RPMI7951 (cell line): ENCODE data around the gene ARHGAP44. TPM values are rescaled to one million over a fixed set of nuclear protein-coding genes. Genes with fewer than 3 reads are reported as not detected.

Experiments
- DNase-seq: peaks from one replicate; pipeline ENCODE4 v3.0.0-alpha.2; 2012; ENCODE audit warnings: low read depth
- total RNA-seq: library from RNA; depleted of rRNA; stranded (reverse); fragments of >200 nt; shearing (Covaris generic); gene quantifications from 2 replicates; pipeline ENCODE4 v1.2.3, GENCODE V29; 2014

The ARHGAP44 gene
- total RNA-seq, 1 experiment from 2014 or later = 0.12 TPM

DNA sequence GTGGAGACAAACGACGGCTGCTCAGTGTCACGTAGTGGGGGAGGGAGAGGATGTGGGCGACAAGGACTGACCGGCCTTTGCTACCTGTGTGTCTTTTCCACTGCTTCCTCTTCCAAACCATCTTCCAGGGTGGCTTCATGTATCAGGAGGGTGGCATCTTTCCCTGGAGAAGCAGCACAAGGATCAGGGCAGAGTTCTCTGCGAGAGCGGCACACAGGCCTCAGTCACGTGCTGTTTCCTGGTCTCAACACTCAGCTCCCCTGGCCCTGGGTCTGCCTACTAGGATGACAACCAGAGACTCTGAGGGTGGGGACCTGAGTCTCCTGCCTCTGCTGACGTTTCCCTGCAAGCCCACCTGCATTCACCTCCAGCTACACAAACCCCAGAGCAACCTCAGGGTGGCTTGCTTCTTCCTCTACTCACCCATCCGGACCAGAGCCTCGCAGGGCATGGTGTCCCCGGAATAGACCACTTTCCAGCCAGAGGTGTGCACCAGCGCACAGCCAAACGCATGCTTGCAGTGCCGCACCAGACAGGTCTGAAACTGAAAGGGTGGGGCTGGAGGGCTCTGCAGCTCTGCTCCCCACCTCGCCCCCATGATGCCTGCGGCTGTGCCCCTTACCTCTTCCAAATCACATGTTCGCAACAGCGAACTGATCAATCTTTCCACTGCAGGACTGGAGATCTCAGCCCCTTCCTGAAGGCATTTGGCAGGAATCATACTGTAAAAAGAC, 205.2 kb downstream of the ARHGAP44 start:
- no peak for DNase-seq

DNA sequence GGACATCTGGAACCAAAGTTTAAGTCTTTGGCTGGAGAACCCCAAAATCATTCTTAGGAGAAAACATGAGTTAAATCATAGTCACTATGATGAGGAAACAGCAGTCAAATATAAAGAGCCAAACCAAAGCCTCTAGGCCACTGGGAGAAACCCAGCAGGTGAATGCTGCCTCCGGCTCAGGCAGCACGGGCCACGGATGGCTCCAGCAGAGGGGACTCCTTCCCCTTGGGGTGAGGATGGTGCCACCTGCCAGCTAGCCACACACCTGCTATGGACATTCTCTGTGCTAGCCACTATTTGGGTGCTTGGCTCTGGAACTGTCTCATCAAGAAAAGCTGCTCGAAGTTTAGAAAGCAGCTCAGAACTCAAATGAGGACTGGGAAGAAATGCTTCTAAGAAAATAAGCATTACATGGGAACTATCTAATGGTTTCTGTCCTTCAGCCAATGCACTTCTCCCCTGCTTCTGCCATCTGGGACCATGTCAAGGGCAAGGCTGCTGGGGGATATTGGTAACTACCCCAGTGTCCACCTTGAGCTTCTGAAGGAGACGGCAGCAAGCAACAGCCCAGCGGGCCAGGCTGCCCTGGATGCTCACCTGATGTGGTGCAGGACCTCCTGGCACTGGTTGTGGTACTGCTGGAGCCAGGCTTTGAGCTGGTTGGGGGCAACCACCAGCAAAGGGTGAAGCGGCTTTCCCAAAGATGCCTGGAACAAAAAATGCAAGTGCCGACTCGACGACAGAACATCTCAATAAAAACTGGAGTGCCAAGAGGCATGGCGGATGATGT, 206.0 kb downstream of the ARHGAP44 start:
- DNase-seq = no peak

DNA sequence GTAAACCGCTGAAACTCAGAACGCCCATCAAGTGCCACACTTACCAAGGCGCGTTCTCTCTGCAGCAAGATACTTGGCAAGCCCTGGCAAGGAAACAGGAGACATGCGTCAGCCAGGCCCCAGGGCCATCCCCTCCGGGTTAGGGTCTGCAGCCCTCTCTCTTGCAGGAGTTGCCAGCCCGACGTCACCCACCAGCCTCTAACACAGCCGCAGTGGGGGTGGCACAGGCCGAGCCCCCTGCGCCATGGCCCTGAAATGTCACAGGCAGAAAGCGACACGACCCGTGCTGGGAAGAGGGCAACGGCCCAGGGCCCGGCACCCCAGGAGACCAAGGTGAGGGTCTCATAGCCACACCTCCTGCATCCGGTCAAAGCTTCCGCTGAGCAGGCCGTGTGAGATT, 206.6 kb downstream of the ARHGAP44 start:
- no peak for DNase-seq

DNA sequence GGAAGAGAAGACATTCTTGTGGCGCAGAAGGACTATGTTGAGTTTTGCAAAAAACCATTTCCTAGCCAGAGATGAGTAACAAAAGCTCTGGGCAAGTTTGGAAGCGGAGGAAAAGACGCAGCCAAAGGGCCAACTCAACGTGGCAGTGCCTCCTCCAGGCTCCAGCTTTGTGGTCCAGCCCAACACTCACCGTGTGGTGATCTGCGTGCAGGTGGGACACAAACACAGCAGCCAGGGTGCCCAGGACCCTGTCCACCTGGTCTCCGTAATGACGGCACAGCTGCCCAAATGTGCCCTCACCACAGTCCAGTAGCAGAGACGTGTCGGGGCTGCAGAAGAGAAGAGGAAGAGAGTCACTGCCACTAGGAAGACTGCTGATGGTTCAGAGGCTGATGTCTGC, 207.1 kb downstream of the ARHGAP44 start:
- no peak for DNase-seq

DNA sequence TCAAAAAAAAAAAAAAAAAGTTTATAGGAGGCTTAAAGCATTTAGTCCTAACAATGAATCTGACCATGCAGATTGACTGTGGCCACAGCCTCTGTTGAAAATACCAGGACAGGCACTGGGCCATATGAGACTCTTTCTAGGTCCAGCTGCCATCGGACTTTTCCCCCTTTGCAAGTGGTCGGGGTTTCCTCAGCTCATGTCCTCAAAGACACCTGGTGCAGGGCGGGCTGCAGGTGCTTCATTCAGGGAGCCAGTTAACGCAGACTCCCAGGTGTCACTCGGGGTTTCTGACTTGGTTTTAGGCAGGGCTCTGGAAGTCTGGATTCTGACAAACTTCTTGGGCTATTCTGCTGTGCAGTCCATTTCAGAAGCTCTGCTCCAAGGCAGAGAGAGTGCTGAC, 207.6 kb downstream of the ARHGAP44 start:
- no peak for DNase-seq

DNA sequence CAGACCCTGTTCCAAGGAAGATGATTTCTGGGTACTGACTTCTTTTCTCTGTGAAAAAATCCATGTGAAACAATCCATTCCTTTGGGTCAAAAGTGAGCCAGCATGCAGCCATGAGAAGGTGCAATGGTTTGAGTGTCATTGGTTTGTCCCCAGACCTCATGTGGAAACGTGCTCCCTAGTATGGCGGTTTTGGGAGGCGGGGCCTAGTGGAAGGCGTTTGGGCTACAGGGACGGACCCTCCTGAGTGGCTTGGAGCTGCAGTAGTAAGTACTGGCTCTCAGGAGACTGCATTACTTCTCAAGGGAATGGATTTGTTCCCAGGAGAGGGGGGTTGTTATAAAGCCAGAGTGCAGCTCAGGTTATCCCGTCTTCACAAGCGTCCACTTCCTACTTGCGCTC, 209.2 kb downstream of the ARHGAP44 start:
- DNase-seq = no peak

DNA sequence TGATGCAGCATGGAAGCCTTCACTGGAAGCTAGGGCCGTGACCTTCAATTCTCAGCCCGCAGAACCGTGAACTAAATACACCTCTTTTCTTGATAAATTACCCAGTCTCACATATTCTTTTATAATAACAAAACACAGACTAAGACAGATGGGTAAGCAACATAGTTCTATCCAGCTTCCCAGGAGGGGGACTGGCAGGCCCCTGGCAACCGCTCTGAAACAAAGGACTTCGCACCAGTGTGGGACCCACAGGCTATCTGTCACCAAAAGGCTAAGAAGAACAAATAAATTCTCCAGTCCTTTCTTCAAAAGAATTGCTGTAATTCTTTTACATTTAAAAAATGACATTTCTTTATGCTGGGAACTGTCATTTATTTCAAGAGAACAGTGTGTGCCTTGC, 209.6 kb downstream of the ARHGAP44 start:
- no peak for DNase-seq

DNA sequence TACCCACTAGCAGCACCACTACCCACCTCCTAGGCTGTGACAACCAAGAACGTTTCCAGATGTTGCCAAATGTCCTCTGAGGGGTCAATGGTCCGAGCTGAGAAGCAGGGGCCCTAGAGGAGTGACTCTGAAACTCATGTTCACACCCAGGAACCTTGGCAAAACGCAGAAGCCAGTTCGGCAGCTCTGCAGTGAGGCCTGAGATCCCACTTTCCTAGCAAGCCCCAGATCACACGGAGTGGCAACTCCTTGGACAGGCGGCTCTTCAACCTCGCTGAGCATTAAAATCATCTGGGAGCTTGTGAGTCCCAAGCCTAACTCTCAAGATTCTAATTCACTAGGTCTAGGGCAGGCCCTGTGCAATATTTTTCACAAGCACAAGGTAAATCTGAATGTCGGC, 211.3 kb downstream of the ARHGAP44 start:
- DNase-seq = no peak

DNA sequence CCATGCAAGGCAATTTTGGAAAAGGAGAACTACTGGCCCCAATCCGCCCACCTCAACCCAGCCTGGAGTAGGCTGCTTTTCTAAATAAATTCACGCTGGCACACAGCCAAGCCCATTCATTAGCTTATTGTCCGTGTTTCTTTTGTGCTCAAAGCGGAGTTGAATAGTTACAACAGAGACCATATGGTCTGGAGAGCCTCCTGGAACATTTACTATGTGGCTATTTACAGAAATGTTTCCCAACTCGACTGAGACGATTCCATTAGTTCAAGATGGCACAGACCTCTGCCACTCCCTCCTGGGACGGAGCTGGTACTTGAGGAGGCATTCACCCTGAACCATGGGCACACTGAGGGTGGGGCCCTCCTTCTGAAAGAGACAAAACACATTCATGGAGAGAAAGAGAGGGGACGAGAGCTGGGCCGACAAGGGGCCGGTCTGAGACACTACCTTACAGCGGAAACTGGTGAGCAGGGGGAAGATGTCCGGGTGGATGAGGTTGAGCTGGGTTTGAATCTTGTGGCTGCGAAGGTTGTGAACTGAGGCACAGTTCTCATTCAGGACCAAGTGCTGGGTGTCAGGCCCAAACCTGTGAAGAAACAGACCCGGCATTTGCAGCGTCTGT, 212.8 kb downstream of the ARHGAP44 start:
- no peak for DNase-seq

DNA sequence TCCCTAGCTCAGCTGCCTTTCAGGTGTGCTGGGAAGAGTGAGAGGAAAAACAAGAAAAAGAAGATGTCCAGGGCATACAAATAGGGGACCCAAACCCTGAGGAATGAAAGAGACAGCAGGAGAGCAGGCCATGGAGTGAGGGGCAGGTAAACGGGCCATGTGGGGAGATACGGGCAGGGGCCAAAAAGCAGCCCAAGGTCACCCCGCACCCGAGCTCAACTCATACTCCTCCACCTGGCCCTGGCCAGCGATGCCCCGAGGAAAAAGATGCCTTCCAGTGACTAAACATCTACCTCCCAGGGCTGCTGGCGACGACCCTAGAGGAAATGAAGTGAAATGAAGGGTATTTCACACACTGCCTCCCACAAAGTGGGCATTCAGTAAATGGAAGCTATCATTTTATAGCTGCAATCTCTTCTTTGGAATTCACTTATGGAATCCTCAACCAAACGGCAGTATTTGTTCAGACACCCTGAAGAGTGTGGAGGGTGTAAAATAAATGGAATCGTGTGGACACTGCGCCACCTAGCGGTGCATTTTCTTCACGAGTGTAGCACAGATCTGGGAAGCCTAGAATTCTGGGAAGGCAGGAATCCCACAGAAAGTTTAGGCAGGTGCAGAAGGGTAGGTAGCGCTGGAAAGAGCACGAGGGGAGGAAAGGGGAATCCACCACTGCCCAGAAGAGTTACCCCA, 213.6 kb downstream of the ARHGAP44 start:
- DNase-seq = peak; percentile 57

DNA sequence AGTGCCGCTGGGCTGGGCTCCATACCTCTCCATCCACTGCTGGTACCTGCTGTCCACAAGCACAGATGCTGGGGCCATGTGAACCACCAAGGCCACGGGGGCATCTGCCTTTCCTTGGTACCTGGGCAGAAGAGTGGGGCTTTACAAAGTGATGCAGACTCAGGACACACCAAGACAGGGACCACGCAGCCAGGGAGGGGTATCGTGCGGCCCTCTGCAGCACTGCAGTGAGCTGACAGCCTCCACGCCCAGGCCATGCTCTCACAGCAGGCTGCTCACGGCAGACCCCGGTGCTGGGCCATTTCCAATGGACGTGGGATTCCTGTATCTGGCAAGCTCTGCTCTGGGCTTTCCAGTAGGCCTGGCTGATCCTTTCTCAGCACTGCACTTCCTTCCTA, 214.2 kb downstream of the ARHGAP44 start:
- no peak for DNase-seq

DNA sequence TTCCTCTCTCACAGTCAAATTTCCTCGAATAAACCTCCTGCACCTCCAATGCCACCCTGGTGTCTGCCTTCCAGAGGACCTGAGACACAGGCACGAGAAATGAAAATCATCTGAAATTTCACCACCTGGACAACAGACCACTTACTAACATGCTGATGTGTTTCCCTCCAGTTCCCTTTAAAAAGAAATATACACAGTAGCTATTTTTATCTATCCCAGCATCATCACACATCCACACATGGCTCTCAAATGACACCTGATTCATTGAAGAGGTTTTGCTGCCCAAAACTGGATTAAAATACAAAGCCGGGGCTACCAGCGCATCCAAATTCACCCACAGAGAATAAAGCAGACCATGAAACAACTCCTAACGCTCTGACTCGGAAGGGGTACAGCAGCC, 214.6 kb downstream of the ARHGAP44 start:
- no peak for DNase-seq

DNA sequence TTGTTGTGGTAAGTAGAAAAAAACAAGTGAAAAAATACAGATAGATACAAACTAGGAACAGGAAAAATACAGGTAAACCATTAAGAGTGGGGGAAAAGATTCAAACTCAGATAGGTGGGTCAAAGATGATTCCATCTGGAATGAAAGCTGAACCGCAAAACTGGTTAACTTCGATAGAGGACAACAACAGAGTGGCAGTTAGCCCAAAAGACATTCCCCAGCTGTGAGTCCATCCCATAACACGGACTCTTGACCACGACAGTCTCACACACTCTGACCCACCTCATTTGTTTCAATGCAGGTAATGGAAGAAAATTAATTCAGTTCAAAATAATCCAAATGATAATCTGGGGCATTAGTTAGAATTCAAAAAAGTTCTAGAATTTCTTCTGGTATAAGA, 215.0 kb downstream of the ARHGAP44 start:
- DNase-seq = no peak

DNA sequence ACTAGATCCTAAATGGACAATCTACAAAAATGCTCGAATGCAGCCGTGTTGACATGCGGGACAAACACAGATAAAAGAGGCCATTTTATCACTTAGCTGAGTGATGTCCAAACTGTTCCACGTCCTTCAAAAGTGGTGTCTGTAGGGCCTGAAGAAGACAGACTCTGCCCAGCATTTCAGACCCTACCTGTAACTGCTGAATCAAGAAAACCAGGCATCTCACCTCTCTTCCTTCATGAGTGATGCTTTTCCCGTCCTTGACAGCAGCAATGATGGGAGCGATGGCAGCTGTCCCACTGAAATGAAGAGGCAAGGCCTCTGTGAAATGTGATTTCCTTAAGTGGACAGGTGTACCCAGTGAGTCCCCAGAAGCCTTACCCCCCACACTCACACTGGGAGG, 216.2 kb downstream of the ARHGAP44 start:
- DNase-seq = no peak

DNA sequence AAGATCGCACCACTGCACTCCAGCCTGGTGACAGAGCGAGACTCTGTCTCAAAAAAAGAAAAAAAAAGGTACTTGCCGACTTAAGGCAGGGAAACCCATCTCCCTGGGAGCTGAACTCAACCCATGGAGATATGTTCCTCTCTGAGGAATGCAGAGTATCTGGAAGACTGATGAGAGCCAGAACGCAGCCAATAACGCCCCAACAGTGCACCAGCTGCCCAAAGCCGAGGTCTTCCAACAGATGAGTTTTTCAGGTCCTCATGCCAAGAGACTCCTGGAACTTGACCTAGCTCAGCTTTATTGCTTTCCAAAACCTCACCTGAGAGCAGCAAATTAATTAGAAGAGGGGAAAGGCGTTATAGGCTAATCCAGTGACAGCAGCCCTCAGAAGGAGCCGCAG, 219.2 kb downstream of the ARHGAP44 start:
- no peak for DNase-seq

DNA sequence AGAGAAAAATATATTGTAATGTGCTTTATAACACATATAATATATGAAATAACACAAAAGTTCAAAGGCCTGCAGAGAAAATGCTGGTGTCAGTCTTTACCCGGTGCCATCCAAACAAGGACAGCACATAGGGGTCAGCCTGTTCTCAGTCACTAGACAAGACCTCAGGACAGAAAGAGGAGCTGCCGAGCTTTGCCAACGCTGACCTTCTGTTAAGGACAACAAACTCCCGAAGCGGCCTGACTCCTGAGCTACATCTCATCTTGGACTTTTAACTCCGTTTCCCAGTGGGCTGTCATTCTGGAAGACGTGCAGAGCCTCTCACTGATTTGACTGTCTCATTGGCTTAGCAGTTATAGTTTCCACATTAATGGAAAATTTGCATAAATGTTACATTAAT, 221.7 kb downstream of the ARHGAP44 start:
- no peak for DNase-seq

DNA sequence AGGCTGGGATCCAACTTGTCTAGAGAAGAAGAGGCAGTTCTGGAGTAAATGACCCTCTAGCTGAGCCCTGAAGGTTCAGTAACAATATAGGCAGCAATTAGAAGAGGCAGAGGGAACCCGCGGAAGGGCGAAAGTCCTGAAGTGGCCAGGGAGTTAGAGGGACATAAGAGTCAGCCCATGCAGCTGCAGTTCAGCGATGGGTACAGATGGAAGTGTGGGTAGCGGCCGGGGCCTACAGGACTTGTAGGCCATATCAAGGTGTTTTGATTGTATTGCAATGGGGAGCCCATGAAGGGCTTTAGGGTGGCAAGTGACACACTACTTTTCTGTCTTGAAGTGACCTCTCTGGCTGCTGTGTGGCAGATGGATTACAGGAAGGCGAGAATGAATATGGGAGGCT, 225.5 kb downstream of the ARHGAP44 start:
- DNase-seq = no peak

DNA sequence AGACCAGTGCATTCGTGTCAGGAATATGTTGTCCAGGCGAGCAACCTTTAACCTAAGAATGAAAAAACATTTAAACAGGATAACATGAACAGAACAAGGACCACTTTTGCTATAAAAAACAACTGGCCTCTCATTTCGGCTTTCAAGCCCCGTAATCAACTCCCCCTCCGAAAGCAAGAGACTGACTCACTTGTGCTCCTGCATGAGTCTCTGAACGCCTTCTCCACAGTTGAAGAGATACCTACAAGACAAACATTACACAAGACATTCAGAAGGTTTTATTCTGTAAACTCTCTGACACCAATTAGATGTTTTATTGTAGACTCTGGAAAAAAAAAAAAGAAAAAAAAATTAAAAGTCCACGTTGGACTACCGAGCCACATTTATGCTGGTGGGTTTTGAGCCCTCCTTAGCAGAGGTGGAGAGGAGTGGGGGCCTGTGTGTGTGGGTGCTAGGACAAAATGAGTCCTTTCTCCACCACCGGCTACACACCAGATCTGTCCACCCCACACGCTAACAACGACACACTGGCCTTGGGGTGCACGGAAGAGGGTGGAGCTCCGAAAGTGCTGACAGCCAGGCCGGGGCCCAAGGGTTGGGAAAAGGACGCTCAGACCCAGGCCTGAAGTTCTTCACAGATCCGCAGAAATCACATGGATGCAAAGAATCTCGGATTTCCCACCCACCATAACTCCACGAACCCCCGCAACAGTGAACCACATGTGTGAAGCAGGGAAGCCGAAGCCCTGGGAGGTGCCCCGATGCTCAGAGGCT, 227.8 kb downstream of the ARHGAP44 start:
- DNase-seq = no peak

DNA sequence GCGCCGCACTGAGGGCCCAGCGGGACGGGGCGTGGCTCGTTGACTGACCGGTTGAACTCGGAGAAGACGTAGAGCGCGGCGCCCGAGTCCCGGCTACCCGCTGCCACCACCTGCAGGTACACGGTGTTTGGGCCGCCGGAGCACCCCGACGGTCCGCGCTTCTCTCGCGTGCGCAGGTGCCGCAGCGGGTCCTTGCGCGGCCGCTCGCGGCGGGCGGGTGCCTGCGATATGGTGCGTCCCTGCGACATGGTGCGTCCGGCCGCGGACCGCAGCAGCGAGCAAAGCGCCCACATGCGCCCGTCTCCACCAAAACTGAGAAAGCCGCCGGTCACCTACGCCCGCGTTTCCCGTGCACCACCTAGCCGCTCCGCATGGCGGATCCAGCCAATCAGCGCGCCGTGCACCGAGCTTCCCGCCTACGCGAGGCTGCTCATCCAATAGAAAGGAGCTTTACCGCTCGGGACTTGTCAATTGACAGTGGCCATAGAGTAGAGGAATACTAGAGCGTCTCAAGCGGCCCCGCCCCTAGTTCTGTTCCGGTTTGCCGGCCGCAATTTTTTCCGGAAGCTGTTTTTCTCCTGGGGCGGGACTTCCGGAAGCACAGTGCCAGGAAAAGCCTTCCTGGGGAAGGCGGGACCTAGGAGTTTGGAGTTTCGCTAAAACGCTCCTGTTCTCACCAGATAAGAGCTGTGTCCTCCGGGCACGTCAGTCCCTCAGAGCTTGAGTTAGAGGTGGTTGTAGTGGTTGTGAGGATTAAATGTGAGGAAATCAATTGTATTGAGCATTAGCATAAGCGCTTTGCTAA, 228.6 kb downstream of the ARHGAP44 start, which contains the start of gene ELAC2:
TSS of gene ELAC2 (minus strand) at position 373 of the 805 bp plus-strand sequence. CDS start at position 293, 80 bp downstream.
- peak; percentile 98 for DNase-seq

DNA sequence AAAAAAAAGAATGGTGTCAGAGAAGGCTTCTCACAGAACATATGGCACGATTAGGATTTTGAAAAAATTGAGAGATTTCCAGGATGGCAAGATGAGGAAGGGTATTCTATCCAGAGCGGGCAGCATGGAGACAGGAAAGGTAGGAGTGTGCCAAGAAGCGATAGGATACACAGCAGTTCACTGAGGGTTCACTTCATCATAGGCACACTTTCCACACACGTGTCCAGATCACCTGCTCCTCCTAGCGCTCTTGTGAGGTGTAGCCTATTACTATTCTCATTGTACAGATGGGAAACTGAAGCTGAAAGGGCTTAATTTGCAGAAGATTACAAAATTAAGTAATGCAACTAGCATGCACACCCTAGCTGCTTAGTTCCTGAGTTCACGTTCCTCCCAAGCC, 234.7 kb downstream of the ARHGAP44 start:
- no peak for DNase-seq
